Kidney (tissue), 14 donors: ENCODE results near the gene EGF. TPM values are rescaled to one million over a fixed set of nuclear protein-coding genes. Genes with fewer than 3 reads are reported as not detected.

ENCODE experiments used
- DNase-seq, 5 donors: peaks; one replicate each; pipeline ENCODE4 v3.0.0-alpha.2; 2013 to 2020
- FAIRE-seq: peaks from 2 replicates; lab custom pipeline; 2012; peaks lifted over from hg19 to GRCh38; lab: Jason Lieb, UNC
- H3K27ac ChIP-seq, 2 donors: one replicate each; pipeline ENCODE4 v1.7.0; 2013; ENCODE audit warnings: low read depth in 2 of 2, low read length in 2 of 2, inconsistent platforms in 1 of 2
- H3K27me3 ChIP-seq: one replicate; pipeline ENCODE4 v1.7.1; 2013; ENCODE audit warnings: low read length, inconsistent platforms; ENCODE audit not compliant: control insufficient read depth, insufficient read depth
- H3K36me3 ChIP-seq, 3 donors: one replicate each; pipeline versions ENCODE4 v1.7.0 to v1.7.1; 2013; ENCODE audit warnings: low read length in 3 of 3, control low read depth in 1 of 3, inconsistent platforms in 1 of 3; ENCODE audit not compliant: insufficient read depth in 3 of 3, control insufficient read depth in 2 of 3
- H3K4me1 ChIP-seq, 3 donors: one replicate each; pipeline versions ENCODE4 v1.7.0 to v1.7.1; 2013; ENCODE audit warnings: low read length in 3 of 3, inconsistent platforms in 1 of 3, low read depth in 1 of 3; ENCODE audit not compliant: control insufficient read depth in 2 of 3, insufficient read depth in 2 of 3
- H3K4me3 ChIP-seq, 3 donors: one replicate each; pipeline versions ENCODE4 v1.7.0 to v1.8.1; 2013; ENCODE audit warnings: low read length in 3 of 3, control low read depth in 1 of 3, inconsistent platforms in 1 of 3
- H3K9ac ChIP-seq, 3 donors: one replicate each; pipeline versions ENCODE4 v1.7.0 to v1.7.1; 2013; ENCODE audit warnings: low read length in 3 of 3, control low read depth in 1 of 3, inconsistent platforms in 1 of 3
- H3K9me3 ChIP-seq, 3 donors: one replicate each; pipeline versions ENCODE4 v1.7.0 to v1.7.1; 2013; ENCODE audit warnings: low read length in 3 of 3, control low read depth in 1 of 3, inconsistent platforms in 1 of 3; ENCODE audit not compliant: control insufficient read depth in 2 of 3, insufficient read depth in 1 of 3
- CTCF ChIP-seq: IDR thresholded peaks from 3 replicates; pipeline ENCODE4 v1.5.1; 2012; ENCODE audit warnings: mild to moderate bottlenecking, moderate library complexity, borderline replicate concordance; ENCODE audit not compliant: insufficient read depth; ENCODE audit errors: extremely low read depth
- intact Hi-C: fragments of 100-400 bp; cut with DNase I; formaldehyde crosslinking; loops from one replicate; pipeline ENCODE4 v1.11.1; 2022
- polyA plus RNA-seq: library from polyadenylated mRNA; stranded (reverse); fragments of 350-450 nt; fragmentation: Illumina TruSeq; extraction: RNeasy Lipid Tissue Mini Kit (QIAGEN cat#74804); gene quantifications from one replicate; pipeline ENCODE4 v1.2.3, GENCODE V29; 2014; ENCODE audit warnings: low read depth, low replicate concordance; ENCODE audit not compliant: insufficient read depth
- total RNA-seq: library from RNA; stranded (reverse); fragmentation: NEBNext Ultra II Directional; extraction: Animal tissue kit (Norgen Biotek cat#: 25700); gene quantifications from one replicate; pipeline ENCODE4 v1.2.1, GENCODE V29; 2021
- donor health status: control.
- donor health status: control.
- donor health status: control.
- donor health status: control.
- donor health status: control.
- donor health status: DM: yes; HTN: yes; CAD: no.
- donor health status: Normal renal cell carcinoma (clear cell type).

The EGF gene
- total and polyA plus RNA-seq, 2 donors from 2014 or later: 3.3 to 72.8 TPM

- DNase-seq: no peak
- no peaks in the 10 kb centered on the region for H3K27me3 ChIP-seq
- intact Hi-C loops: no loop called here
- TF ChIP-seq CTCF: no peak
- no peak overlapping the region for H3K27ac ChIP-seq
- H3K4me1 ChIP-seq: no peaks in the 10 kb centered on the region
- no peak overlapping the region for H3K9ac ChIP-seq
- no peaks in the 10 kb centered on the region for H3K9me3 ChIP-seq
- H3K4me3 ChIP-seq: no peak overlapping the region
- no peak for FAIRE-seq
- H3K36me3 ChIP-seq: no peaks in the 10 kb centered on the region
Observed at GRCh38 chr4:109925396-109925795, 12.7 kb downstream of the EGF start.

GRCh38 chr4:109928327-109929045, 15.8 kb downstream of the EGF start:
- Histone ChIP-seq H3K4me3 (no peak overlapping the region), H3K27me3 (no peaks in the 10 kb centered on the region), H3K9ac (no peak overlapping the region), H3K9me3 (no peaks in the 10 kb centered on the region), H3K4me1 (no peaks in the 10 kb centered on the region), H3K36me3 (no peaks in the 10 kb centered on the region), H3K27ac (no peak overlapping the region)
- intact Hi-C loops: no loop called here
- DNase-seq (peak in 2 of 5 donors; percentile 24 to 39), FAIRE-seq (no peak)
- no peak for TF ChIP-seq CTCF

GRCh38 chr4:109930464-109930863, 17.8 kb downstream of the EGF start:
- no peak overlapping the region for H3K9ac ChIP-seq
- H3K4me1 ChIP-seq: no peaks in the 10 kb centered on the region
- H3K27ac ChIP-seq: no peak overlapping the region
- H3K9me3 ChIP-seq: no peaks in the 10 kb centered on the region
- TF ChIP-seq CTCF: no peak
- H3K4me3 ChIP-seq: no peak overlapping the region
- H3K36me3 ChIP-seq: no peaks in the 10 kb centered on the region
- no peak for DNase-seq
- no peak for FAIRE-seq
- H3K27me3 ChIP-seq: no peaks in the 10 kb centered on the region
- intact Hi-C loops: no loop called here

GRCh38 chr4:109930872-109931271, 18.2 kb downstream of the EGF start:
- H3K27ac ChIP-seq: no peak overlapping the region
- no peaks in the 10 kb centered on the region for H3K9me3 ChIP-seq
- H3K4me1 ChIP-seq: no peaks in the 10 kb centered on the region
- no peaks in the 10 kb centered on the region for H3K27me3 ChIP-seq
- H3K9ac ChIP-seq: no peak overlapping the region
- no peak overlapping the region for H3K4me3 ChIP-seq
- FAIRE-seq (no peak), DNase-seq (no peak)
- no peak for TF ChIP-seq CTCF
- no peaks in the 10 kb centered on the region for H3K36me3 ChIP-seq
- intact Hi-C loops: no loop called here
